Loucy (cell line): ENCODE results near the gene SCART1.

Source experiments
- CTCF ChIP-seq: fragments of 200-600 bp; sonication (generic); conservative IDR thresholded peaks from 2 replicates; pipeline ENCODE4 v1.5.1; 2014; ENCODE audit warnings: mild to moderate bottlenecking, antibody characterized with exemption, low read length
- EZH2phosphoT487 ChIP-seq: fragments of 200-600 bp; IDR thresholded peaks from 2 replicates; pipeline ENCODE4 v1.6.1; 2018; ENCODE audit warnings: antibody characterized with exemption, mild to moderate bottlenecking, moderate library complexity, borderline replicate concordance

- TF ChIP-seq CTCF (no peak), EZH2phosphoT487 (no peak)
These were observed 35.3 kb upstream of the SCART1 start for GRCh38 chr10:133418289-133418993.
